HG03354 (cell line): ENCODE results near the gene DNAJB2.
"Not testable (repeated sequence)": the region's sequence is repeated elsewhere in the genome, so short reads cannot be mapped to it uniquely, and the experiment has no call there.

Experiments used
- ATAC-seq: cut with Tn5 transposase; IDR thresholded peaks from one replicate; pipeline ENCODE4 v1.9.1; 2021; ENCODE audit warnings: mild to moderate bottlenecking; ENCODE audit not compliant: unreplicated experiment, poor library complexity, severe bottlenecking

DNAJB2 gene

GRCh38 chr2:219296631-219297391 is 17.6 kb downstream of the DNAJB2 start:
- no peak for ATAC-seq

GRCh38 chr2:219297766-219298456 is 18.7 kb downstream of the DNAJB2 start:
- ATAC-seq = no peak

DNA sequence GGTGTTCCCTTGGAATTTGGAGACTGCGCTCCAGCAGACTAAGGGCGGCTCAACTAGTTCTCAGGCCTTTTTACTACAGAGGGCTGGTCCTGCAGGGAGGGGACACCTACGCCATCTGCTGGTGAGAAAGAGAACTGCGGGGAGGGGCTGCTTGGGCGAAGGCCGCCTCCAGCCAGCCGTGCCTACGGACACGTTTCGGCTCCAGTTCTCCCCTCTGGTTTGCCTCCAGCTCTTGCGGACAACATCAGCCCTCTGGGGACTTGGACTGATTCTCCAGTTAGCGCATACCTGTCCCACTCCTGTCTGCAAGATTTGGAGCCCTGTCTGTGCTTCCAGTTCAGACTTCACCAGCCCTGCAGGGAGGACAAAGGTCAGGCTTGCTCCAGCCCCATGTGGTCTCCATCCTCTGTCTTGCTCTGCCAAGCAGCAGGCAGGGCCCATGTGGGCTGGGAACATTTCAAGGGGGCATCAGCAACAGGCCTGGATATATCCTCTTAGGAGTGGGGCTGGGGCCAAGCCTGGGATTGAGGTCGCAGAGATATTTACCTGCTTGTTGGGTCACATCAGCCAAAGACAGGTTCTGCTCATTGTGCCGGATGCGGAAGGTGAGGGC is 19.7 kb downstream of the DNAJB2 start:
- ATAC-seq = peak; percentile 66

DNA sequence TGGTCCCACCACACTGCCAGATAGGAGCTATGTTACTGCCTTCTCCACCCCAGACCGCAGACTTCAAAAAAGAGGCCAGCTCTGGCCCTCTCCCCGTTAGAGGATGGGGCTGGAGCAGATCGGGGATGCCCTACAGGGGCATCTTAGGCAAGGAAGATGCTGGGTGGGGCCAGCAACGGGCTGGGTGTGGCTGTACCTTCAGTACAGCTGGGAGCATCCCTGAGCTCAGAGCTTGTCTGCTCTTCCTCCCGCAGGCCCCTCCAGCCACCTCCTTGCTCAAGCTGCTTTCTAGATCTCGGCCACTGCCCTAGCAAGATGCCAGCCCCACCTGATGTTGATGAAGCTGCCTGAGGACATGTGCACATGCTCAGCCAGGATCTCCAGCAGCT is 20.2 kb downstream of the DNAJB2 start:
- no peak for ATAC-seq

- ATAC-seq = no peak
Measured at GRCh38 chr2:219300022-219300421, 20.9 kb downstream of the DNAJB2 start.

GRCh38 chr2:219302412-219302968 is 23.3 kb downstream of the DNAJB2 start:
- ATAC-seq = no peak

GRCh38 chr2:219304223-219304622 is 25.1 kb downstream of the DNAJB2 start:
- no peak for ATAC-seq

- no peak for ATAC-seq
Measured at GRCh38 chr2:219306047-219306446, 26.9 kb downstream of the DNAJB2 start.

DNA sequence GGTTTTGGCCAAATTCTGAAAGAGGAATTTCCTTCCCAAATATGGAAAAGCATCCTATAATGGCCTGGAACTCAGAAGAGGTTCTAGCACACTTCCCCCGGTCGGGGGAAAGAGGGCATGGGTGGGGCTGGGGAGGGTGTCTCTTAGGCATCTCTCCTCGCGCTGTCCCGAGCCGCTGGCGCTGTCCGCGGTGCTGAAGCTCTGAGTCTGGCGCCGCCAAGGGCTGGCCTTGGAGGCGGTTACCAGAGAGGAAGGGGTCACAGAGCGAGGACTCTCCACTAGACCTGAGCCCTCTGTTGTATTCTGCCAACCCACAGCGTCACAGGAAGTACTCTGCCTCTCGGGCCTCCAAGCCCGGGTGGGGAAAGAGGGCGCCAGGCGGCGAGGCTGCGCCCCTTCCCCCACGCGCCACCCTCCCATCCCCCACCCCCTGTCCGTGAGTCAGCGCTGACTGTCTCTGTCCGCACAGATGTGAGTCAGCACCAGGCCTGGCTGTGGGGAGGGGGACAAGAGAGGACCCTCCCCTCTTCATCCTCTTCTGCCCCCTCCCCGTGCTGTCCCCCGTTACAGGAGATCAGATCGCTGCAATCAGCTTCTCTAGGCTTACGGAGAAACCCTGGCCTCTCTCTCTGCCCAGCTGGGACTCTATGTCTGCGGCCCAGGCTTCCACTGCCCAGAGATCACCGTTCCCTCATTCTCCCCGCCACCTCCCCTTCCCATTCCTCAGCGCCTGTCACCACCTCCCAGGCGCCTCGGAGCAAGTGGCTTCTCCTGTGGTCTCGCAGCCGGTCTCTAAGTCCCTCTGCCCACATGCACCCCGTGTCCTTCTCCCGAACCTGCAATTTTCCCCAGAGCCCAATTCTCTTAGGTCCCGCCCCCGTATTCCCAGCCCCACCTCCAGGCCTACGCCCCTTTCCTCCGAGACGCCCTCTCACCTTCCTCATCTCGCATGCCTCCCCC is 29.3 kb downstream of the DNAJB2 start:
- ATAC-seq = no peak

DNA sequence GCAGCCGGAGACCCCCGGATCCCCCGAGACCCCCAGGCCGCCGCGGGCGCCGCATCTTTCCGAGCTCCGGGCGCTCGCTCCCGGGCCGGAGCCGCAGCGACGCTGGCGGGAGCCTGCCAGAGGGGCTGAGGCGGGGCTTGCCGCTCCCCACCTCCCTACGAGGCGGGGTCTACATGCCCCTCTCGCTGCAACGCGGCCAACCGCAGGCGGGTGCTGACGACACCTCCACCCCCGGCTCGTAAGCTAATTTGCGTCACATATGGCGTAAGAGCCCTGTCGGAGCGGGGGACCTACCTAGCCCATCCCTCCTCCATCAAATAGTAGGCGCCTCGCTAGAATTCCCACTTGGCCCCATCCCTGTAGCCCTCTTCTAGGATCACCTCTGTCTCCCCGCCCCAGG is 30.1 kb downstream of the DNAJB2 start, which contains the start of gene PTPRN:
PTPRN (minus strand) TSS at position 124 of the 400 bp plus-strand sequence; CDS start at position 55, 69 bp downstream.
- no peak for ATAC-seq

- ATAC-seq = not testable (repeated sequence)
Measured at GRCh38 chr2:219312683-219313263, 33.6 kb downstream of the DNAJB2 start.

GRCh38 chr2:219314804-219315468 is 35.8 kb downstream of the DNAJB2 start:
- no peak for ATAC-seq

GRCh38 chr2:219323434-219323833 is 44.3 kb downstream of the DNAJB2 start:
- ATAC-seq = no peak

DNA sequence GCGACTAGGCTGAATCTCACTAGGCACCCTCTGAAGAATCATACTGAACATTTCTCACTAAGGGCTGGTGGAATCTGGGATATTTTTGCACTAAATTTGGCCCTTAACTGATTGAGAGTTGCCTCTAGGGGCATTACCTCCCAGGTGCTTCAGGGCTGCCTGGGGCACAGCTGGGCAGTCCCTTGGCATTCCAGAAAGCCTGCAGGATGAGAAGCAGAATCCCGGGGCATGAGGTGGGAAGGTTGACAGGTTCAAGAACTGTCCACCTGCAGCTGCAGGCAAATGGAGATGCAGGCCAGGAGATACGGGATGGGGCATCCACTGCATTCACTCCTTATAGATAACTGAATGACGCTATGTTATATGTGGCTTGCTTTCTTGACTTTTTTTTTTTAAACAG is 46.0 kb downstream of the DNAJB2 start:
- no peak for ATAC-seq

- no peak for ATAC-seq
Measured at GRCh38 chr2:219325657-219326315, 46.6 kb downstream of the DNAJB2 start.

DNA sequence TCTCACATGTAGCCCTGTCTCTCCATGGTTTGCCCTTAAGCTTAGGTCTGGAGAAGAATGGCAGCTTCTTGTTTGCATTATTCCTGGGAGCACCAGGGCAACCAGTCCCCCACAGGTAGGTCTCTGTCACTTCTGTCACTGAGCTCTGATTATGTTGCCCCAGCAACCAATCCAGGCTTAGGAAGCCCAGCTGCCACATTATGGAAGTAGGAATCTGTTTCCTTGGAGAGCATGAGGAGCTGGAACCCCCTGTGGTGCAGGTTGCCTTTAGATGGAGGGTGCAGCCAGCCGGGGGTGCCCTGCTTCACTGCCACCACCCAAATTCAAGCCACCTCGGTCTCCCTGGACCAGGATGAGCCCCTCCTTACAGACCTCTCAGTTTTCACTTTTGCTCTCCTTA is 48.6 kb downstream of the DNAJB2 start:
- no peak for ATAC-seq

GRCh38 chr2:219331560-219332213 is 52.5 kb downstream of the DNAJB2 start:
- ATAC-seq = no peak

GRCh38 chr2:219332542-219332941 is 53.4 kb downstream of the DNAJB2 start, which contains the start of gene RESP18:
RESP18 (minus strand) TSS chr2:219332744.
- no peak for ATAC-seq
